ENCODE data around the gene CHAD. TPM values are rescaled to one million over a fixed set of nuclear protein-coding genes. Genes with fewer than 3 reads are reported as not detected.
A peak's percentile ranks its signal among the peaks of the same experiment; 100 is the strongest.

CHAD gene
- total RNA-seq, 3 donors from 2014 or later: 2.3 to 5.6 TPM; not detected in 1

GRCh38 chr17:50505591-50506130, 37.0 kb upstream of the CHAD start:
- Histone ChIP-seq H3K4me3 (no peak overlapping the region), H3K27ac (peak overlapping the region in 1 of 2 donors; percentile 25)
- no peak for TF ChIP-seq POLR2AphosphoS5 (IDR thresholded peaks at IDR 0.05)
- no peak for TF ChIP-seq POLR2A (IDR thresholded peaks at IDR 0.05)

DNA sequence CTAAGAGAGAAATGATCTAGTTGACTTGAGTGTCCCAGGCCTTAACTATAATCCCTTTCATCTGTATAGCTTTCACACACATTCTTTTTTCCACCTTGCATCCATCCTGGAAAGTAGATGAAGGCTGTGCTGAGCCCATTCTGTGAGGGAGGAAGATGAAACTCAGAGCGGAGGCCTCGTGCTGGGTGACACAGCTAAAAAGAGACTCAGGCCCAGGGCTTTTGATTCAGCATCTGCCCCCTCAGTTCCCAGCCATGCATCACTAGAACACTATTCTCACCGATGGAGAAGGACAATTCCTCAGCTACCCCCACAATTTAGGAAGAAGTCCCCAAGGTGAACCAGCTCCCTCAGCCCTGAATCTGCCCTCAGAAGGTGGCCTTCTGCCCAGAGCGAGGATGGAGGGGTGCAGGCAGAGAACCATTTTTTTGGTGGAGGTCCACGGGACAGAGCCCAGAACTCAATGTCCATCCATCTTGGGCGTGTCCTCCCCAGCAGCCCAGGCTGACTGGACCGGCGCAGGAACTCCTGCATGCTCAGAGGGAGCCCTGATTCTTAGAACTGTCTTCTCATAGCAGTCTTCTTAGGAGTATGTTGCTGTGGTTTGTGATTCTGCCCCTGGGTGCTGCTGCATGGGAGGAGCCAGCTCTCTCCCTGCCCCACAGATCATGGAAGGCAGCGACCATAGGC, 33.8 kb upstream of the CHAD start:
- Histone ChIP-seq H3K9me3 (no peaks in the 10 kb centered on the region), H3K4me3 (no peak overlapping the region), H3K36me3 (no peaks in the 10 kb centered on the region), H3K4me1 (no peaks in the 10 kb centered on the region), H3K27ac (no peak overlapping the region), H3K27me3 (no peaks in the 10 kb centered on the region)
- no peak for TF ChIP-seq CTCF (IDR thresholded peaks at IDR 0.05)
- no peak for TF ChIP-seq POLR2AphosphoS5 (IDR thresholded peaks at IDR 0.05)
- no peak for TF ChIP-seq POLR2A (IDR thresholded peaks at IDR 0.05)
- DNase-seq (ENCODE audit: low spot score in 2 of 2): no peak
- intact Hi-C loops (cut with DNase I; ENCODE audit: low total_unique reads): no loop called here

More at GRCh38 chr17:50505591-50506130, 37.0 kb upstream of the CHAD start:
- H3K27me3 ChIP-seq: no peaks in the 10 kb centered on the region
- no peaks in the 10 kb centered on the region for H3K4me1 ChIP-seq
- no peaks in the 10 kb centered on the region for H3K9me3 ChIP-seq
- DNase-seq (ENCODE audit: low spot score in 2 of 2): no peak
- intact Hi-C loops (cut with DNase I; ENCODE audit: low total_unique reads): no loop called here
- H3K36me3 ChIP-seq: no peaks in the 10 kb centered on the region

DNA sequence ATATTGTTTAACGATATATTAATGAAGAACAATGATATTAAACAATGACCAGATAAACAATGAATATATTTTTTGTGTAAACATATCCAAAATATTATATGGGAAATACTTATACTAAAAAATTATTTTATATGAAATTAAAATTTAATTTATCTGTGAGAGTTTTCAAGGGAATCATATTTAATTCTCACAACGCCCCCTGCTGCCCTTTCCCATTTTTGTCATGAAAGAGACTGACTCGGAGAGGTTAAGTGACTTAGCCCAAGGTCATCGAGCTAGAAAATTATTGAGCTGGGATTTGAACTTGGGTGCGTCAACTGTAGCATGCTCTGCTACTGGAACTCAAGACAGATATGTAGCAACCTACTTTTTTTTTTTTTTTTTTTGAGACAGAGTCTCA, 32.4 kb upstream of the CHAD start:
- peak in 2 of 3 donors; percentile 16 to 26 for TF ChIP-seq CTCF (IDR thresholded peaks at IDR 0.05)
- no peak for TF ChIP-seq POLR2A (IDR thresholded peaks at IDR 0.05)
- TF ChIP-seq POLR2AphosphoS5 (IDR thresholded peaks at IDR 0.05): no peak

DNA sequence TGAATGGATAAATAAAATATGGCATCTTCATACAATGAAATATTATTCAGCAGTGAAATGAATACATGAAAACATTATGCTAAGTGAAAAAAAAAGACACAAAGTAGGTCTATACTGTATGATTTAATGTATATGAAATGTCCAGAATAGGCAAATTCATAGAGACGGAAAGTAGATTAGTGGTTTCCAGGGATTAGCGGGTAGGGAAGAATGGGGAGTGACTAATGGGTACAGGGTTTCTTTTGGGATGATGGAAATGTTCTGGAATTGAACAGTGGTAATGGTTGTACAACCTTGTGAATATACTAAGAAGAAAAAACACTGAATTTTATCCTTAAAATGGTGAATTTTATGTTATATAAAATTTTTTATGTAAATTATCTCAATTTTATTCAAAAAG, 31.0 kb upstream of the CHAD start:
- Histone ChIP-seq H3K27ac (no peak overlapping the region), H3K9me3 (no peaks in the 10 kb centered on the region), H3K4me3 (no peak overlapping the region), H3K36me3 (no peaks in the 10 kb centered on the region), H3K27me3 (no peaks in the 10 kb centered on the region), H3K4me1 (no peaks in the 10 kb centered on the region)
- DNase-seq (ENCODE audit: low spot score in 2 of 2): no peak
- intact Hi-C loops (cut with DNase I; ENCODE audit: low total_unique reads): no loop called here
- no peak for TF ChIP-seq POLR2A (IDR thresholded peaks at IDR 0.05)
- no peak for TF ChIP-seq CTCF (IDR thresholded peaks at IDR 0.05)
- no peak for TF ChIP-seq POLR2AphosphoS5 (IDR thresholded peaks at IDR 0.05)

More for the DNA sequence above, 32.4 kb upstream of the CHAD start:
- intact Hi-C loops (cut with DNase I; ENCODE audit: low total_unique reads): no loop called here
- no peak for DNase-seq (ENCODE audit: low spot score in 2 of 2)
- Histone ChIP-seq H3K27me3 (no peaks in the 10 kb centered on the region), H3K9me3 (no peaks in the 10 kb centered on the region), H3K27ac (no peak overlapping the region), H3K4me3 (no peak overlapping the region), H3K36me3 (no peaks in the 10 kb centered on the region), H3K4me1 (no peaks in the 10 kb centered on the region)

DNA sequence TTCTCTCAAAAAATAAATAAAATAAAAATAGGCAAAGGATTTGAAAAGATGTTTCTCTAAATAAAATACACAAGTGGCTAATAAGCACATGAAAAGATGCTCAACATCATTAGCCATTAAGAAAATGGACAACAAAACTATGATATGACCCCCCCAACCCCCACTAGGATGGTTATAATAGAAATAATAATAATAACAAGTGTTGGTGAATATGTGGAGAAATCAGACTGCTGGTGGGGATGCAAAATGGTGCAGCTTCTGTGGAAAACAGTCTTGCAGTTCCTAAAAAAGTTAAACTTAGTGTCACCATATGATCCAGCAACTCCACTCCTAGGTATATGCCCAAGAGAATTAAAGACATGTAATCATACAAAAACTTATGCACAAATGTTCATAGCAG, 30.6 kb upstream of the CHAD start:
- Histone ChIP-seq H3K36me3 (no peaks in the 10 kb centered on the region), H3K4me1 (no peaks in the 10 kb centered on the region), H3K4me3 (no peak overlapping the region), H3K9me3 (no peaks in the 10 kb centered on the region), H3K27me3 (no peaks in the 10 kb centered on the region), H3K27ac (no peak overlapping the region)
- DNase-seq (ENCODE audit: low spot score in 2 of 2): no peak
- intact Hi-C loops (cut with DNase I; ENCODE audit: low total_unique reads): no loop called here
- TF ChIP-seq CTCF (IDR thresholded peaks at IDR 0.05): no peak
- TF ChIP-seq POLR2AphosphoS5 (IDR thresholded peaks at IDR 0.05): no peak
- no peak for TF ChIP-seq POLR2A (IDR thresholded peaks at IDR 0.05)
